Astrocyte of the spinal cord (primary cell): Measurements from ENCODE around the gene PCMTD2.
"Not testable (repeated sequence)": the region's sequence is repeated elsewhere in the genome, so short reads cannot be mapped to it uniquely, and the experiment has no call there.

ENCODE experiments used
- DNase-seq: peaks from one replicate; pipeline ENCODE4 v3.0.0; 2011; ENCODE audit warnings: low read depth, low spot score
- H3K4me3 ChIP-seq: 2 replicates; pipeline ENCODE4 v1.5.1; 2011; ENCODE audit warnings: low read depth, mild to moderate bottlenecking, low read length, moderate library complexity
- in situ Hi-C: cut with HindIII; loops from 2 replicates; pipeline ENCODE4 v1.10.0; 2017; ENCODE audit warnings: low sequenced_read_pairs

PCMTD2 gene

DNA sequence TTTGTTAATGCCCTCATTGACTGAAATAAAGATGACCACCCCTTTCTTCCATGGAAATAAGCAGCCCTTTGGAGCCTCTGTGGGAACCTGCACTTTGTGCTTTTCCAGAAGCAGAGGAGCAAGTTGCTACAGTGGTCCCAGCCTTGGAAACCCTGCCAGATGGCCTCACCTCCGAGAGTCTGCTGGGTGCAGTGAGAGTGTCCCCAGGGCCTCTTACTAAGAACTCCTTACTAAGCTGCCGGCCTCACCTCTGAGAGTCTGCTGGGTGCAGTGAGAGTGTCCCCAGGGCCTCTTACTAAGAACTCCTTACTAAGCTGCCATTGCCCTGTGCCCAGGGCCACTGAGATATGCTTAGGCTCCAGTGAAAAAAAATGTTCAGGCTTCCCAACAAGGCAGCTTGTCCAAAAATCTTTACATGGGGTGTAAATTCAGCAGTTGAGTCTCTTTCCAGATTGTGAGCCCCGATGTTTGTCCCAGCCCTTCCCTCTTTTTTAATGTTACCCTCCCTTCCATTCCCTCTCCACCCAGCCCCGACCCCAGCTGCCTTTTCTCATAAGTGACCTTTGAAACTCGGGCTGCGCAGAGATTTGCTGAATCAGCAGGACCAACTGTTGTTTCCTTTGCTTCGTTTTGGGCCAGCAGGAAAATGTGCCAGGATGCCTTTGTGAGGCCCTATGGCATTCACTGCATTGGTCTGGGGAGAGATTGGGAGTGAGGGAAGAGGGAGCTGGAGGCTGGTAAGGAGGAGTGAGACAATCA is 66.7 kb downstream of the PCMTD2 start:
- in situ Hi-C loops, H3K4me3 ChIP-seq, DNase-seq: not testable (repeated sequence)
